IPS-18c (cell line): ENCODE data around the gene TCEAL8.
A peak's percentile ranks its signal among the peaks of the same experiment; 100 is the strongest.
"Not testable (repeated sequence)": the region's sequence is repeated elsewhere in the genome, so short reads cannot be mapped to it uniquely, and the experiment has no call there.

Experiments used
- H3K4me3 ChIP-seq: 2 replicates; pipeline ENCODE4 v1.7.0; 2013; ENCODE audit warnings: low read depth, mild to moderate bottlenecking, low read length, moderate library complexity; ENCODE audit not compliant: insufficient read depth
- H3K9me3 ChIP-seq: one replicate; pipeline ENCODE4 v1.6.1; 2013; ENCODE audit warnings: mild to moderate bottlenecking, low read length, moderate library complexity; ENCODE audit not compliant: control insufficient read depth, insufficient read depth

The TCEAL8 gene, protein sequence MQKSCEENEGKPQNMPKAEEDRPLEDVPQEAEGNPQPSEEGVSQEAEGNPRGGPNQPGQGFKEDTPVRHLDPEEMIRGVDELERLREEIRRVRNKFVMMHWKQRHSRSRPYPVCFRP

DNA sequence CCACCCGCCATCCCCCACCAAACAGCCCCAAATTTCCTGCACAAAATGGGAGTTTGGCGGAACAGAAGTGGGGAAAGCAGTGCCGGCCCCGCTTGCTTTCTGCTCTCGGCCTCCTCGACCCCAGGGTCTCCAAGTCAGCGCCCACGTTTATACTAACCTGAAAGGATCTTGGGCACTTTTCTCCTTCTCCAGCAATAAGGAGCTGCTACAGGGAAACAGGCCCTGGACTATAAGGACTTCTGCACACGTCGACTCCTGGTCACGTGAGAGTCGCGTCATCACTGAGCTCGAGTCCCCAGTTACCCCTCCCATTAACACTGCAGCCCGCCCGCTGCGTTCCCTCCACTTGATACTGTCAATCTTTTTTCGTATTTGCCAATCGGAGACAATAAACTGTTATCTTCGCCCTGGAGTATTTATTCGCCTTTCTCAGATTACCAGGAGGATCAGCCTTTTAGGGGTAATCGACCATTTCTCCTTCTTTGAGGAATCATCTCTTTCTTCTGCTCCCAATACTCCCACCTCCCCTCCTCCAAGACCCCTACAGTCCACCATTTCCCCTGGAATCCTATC is at the start of gene TCEAL8:
Gene TCEAL8 (minus strand): TSS at position 235 of the 573 bp plus-strand sequence. CDS start 1,176 bp downstream, outside the sequence.
- H3K9me3 ChIP-seq, result no peaks in the 10 kb centered on the region
- H3K4me3 ChIP-seq, result peak within 1 kb of the TSS; percentile 68

DNA sequence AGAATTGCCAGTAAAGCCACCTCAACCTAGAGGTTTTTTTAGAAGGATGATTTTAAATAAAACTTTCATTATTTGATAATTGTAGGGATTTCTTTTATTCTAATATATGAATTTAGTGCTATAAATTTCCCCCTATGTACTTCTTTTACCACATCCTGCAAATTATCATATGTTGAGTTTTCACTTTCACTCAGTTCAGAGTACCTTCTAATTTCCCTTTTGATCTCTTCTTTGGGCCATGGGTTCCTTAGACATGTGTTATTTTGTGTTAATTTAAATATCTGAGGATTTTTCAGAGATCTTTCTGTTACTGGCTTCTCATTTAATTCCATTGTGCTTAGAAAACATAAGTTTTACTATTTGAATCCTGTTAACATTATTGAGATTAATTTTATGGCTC is 49.8 kb upstream of the TCEAL8 start:
- Histone ChIP-seq H3K4me3 (no peak overlapping the region), H3K9me3 (no peaks in the 10 kb centered on the region)

DNA sequence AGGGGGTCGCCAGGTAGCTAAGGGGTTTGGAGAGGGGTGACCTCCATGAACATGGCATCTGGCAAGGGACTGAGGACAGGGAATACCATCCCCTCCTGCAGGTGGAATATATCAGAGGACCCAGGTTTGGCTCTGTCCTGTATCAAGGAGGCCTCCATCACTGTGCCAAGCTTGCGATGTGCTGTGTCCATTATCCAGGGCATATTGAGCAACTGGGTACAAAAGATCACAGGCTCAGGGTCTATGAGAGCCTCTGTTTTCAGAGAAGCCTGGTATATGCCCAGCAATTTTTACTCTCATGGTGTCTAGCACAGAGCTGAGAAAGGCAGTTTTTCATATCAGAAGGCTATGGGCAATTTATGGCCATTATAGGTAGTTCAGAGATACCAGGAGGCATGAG is 38.2 kb upstream of the TCEAL8 start:
- H3K4me3 ChIP-seq, result no peak overlapping the region
- no peaks in the 10 kb centered on the region for H3K9me3 ChIP-seq

DNA sequence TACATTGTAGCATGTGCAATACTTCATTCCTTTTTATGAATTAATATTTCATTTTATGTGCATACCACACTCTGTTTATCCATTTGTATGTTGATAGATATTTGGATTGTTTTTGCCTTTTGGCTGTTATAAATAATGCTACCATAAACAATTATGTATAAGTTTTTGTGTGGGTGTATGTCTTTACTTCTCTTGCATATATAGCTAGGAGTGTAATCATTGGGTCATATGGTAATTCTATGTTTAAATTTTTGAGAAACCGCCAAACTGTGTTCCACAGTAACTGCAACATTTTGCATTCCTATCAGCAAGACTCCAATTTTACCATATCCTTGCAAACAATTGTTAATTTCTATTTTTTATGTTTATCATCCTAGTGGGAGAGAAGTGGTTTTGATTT is 24.7 kb upstream of the TCEAL8 start:
- Histone ChIP-seq H3K4me3 (no peak overlapping the region), H3K9me3 (no peaks in the 10 kb centered on the region)

DNA sequence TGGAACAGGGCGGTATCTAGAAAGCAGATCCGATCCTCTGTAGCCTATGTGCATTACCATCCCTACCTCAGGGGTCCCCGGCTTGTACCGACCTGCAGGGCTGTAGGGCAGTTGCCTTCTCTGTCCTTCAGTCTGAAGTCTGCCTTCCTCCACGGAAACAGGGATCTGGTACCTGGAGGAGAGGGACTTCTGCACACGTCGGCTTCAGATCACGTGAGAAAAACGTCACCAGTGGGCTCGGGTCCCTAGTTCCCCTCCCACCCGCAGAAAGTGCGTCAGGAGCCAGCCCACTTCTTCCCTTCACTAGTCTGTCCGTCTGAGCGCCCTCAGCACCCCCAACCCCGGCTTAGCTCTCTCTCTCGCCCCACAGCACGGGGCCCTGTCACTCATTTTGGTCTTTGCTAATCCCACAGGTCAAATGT is 21.6 kb upstream of the TCEAL8 start, which contains the start of gene TCEAL5:
Gene TCEAL5 (minus strand): TSS at position 170 of the 422 bp plus-strand sequence. CDS start 2,187 bp downstream, outside the sequence.
- Histone ChIP-seq H3K4me3 (peak within 1 kb of the TSS; percentile 36), H3K9me3 (no peaks in the 10 kb centered on the region)

DNA sequence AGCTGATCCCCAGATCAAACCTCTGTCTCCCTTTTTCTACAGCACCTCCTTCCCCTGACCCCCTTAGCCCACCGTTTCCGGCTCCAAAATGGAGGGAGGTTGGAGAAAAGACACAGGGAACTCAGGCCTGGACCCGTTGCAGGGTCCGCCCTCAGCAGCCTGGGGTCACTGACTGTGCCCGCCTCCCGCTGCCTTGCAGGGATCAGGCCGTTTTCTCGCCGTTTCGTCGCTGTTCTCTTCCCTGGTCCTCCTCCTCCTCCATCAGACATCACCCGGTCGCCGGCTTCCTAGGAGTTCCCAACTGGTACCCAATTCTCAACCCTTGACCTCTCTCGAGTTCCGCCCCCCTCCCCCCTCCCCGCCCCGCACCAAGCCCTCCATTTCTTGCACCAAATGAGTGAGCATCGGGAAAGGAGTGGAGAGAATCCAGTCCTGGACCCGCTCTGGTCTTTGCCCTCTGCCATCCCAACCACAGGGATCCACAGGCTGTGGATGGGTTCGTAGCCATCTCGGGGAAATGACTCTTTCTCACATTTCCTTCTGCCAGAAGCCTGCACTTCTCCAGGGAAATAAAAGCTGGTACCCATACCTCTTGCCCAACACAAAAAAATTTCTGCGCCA is 21.1 kb upstream of the TCEAL8 start:
- H3K4me3 ChIP-seq, result peak overlapping the region; percentile 36

DNA sequence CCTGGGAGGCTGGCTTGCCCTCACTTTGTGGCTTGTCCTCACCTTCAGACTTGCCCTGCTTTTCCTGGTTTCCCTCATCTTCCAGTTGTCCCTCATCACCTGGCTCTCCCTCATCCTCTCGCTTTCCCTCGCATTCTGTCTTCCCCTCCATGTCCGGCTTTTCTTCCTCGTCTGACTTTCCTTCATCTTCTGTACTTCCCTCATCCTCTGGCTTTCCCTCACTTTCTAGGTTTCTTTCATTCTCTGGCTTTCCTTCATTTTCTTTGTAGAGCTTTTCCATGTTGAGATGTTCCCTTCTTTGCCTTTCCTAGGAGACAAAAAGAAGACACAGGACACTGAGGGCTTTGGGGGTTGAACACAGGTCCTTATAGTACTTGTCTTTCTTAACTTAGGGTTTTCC is 19.3 kb upstream of the TCEAL8 start:
- H3K9me3 ChIP-seq, result no peaks in the 10 kb centered on the region
- no peak overlapping the region for H3K4me3 ChIP-seq

More for the DNA sequence above, 21.1 kb upstream of the TCEAL8 start:
- no peaks in the 10 kb centered on the region for H3K9me3 ChIP-seq

DNA sequence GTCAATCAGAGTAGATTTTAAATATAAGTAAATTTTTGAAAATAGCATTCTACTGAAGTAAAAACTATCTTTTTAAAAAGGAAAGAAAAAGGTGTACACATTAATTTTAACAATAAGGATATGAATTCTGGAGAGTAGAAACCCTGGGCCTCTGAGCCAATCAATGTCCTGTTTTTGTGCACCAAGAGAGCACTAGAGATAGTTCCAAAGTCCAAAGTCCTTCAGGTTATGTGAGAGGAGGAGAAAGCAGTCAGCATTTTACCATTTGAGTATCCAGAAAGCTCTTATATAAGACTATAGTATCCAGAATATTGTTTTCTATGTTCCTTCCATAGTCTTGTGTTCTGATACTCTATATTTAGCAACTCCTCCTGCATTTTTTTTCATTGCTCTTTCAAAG is 3.3 kb upstream of the TCEAL8 start:
- Histone ChIP-seq H3K4me3 (no peak overlapping the region), H3K9me3 (no peaks in the 10 kb centered on the region)

DNA sequence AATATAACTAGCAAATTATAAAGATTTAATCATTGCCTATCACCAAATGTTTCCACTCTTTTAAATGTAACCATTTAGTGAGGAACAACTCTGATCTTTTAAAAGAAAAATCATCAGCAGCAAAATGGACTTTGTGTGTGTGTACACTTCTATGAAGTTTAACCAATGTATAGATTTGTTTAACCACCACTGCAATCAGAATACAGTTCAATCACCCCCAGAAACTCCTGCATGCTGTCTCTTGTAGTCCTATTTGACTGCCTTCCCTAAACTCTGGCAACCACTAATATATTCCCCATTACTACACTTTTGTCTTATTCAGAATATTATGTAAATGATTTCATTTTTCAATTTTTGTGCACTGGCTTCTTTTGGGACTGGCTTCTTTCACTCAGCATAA is 1.7 kb upstream of the TCEAL8 start:
- Histone ChIP-seq H3K9me3 (no peaks in the 10 kb centered on the region), H3K4me3 (no peak overlapping the region)

DNA sequence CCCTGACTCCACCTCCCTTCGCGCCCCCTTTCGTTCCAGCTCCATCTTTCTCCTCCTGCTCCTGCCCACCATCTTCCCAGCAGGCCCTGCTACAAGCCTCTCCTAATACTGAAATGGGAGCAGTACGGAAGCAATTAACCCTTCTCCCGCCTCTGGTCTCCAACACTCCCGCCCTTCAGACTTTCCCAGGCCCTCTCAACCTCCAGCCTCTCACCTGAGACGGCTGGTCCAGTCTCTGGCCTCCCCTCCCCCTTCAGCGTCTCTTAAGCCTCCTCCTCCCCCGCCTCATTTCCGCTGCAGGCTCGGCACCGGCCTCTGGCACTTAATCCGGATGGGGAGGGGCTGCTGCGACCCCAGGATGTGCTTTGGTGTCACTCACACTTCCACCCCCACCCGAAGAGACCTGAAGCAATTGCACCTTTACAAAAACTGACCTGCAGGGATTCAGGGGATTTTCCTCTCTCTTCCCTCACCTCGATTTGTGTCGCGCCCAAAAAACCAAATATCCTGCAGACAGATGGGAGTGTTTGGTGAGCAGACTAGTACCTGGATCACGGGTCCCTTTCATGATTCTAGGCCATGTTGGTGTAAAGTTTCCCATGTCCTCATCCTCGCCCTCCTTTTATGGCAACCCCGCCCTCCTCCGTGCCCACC is 657 bp downstream of the TCEAL8 start:
- H3K9me3 ChIP-seq, result no peaks in the 10 kb centered on the region
- H3K4me3 ChIP-seq, result peak overlapping the region; percentile 68

DNA sequence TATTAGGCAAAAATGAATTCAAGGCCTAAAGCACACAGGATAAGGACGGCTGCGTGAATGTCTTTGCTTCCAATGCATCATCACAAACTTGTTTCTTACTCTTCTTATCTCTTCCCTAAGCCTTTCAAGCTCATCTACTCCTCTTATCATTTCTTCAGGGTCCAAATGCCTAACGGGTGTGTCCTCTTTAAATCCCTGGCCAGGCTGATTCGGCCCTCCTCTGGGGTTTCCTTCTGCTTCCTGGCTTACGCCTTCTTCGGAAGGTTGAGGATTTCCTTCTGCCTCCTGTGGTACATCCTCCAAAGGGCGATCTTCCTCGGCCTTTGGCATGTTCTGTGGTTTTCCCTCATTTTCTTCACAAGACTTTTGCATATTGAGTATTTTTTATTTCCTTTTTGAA is 1.3 kb downstream of the TCEAL8 start:
- Histone ChIP-seq H3K4me3 (peak overlapping the region; percentile 68), H3K9me3 (no peaks in the 10 kb centered on the region)

DNA sequence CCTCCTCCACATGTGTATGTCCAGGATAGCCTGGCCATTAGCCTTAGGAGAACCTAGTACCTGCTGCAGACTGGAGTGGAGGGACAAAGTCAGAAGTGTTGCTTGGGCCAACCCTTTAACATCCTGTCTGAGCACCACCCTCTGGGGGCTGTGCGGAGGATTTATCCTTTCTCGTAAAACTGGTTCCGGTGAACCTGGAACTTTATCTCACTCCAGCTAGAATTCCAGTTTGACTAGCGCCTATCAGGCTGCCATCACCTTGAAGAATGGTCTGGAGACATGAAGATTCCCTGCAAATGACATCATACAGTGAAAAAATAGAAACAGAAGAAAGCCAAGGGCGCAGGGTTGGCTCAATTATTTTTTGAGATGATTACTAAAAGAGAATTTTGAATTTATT is 4.0 kb downstream of the TCEAL8 start:
- no peaks in the 10 kb centered on the region for H3K9me3 ChIP-seq
- H3K4me3 ChIP-seq, result no peak overlapping the region

DNA sequence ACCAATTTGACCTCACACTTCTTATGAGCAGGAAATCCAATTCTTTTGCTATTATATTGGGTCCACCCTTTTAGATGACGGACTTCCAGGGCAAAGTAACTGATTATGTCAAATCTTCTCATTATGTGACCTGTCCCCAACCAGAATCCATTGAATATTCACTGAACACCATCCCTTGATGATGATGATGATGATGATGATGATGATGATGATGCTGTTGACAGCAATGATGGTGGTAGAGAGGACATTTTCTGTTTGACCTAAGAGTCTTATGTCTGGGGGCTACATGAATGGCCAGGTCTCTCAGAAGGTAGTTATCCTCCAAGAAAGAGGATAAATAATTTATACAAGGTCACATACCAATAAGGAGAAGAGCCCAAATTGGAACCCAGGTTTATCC is 5.2 kb downstream of the TCEAL8 start:
- H3K4me3 ChIP-seq, result no peak overlapping the region
- no peaks in the 10 kb centered on the region for H3K9me3 ChIP-seq

DNA sequence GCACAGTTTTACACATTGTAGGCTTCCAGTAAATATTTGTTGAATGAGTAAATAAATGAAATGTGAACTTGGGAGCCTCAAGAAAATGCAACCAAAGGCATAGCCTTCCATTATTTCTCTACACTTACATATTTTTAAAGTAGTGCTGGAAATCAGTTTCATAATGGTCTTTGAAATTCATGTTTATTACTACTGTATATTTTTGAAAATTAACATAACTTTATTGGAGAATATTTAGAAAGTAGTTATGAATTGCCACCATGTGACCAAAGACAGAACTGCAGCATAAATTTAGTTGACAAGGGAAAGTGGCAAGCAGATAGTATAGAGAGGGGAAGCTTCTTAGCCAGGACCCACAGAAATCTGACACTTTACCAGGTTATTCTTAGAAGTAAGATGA is 6.4 kb downstream of the TCEAL8 start:
- Histone ChIP-seq H3K9me3 (no peaks in the 10 kb centered on the region), H3K4me3 (no peak overlapping the region)

DNA sequence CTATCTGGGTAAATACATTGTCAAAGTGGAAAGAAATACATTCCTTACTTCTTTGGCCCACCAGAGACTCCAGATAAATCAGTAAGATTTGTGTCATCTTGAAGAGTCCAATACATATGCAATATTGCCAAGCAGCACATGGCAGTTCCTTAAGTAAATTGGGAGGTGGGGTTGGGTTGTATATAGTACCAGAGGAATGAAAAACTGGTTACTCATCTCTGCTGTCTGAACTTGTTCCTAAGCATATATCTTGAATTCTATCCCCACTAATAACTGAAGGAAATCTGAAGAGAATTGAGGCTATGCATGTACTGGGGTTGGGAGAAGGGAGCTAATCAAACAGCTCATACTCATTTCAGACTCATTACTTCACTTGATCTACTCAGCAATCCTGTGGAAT is 14.8 kb downstream of the TCEAL8 start:
- H3K9me3 ChIP-seq, result no peaks in the 10 kb centered on the region
- no peak overlapping the region for H3K4me3 ChIP-seq

DNA sequence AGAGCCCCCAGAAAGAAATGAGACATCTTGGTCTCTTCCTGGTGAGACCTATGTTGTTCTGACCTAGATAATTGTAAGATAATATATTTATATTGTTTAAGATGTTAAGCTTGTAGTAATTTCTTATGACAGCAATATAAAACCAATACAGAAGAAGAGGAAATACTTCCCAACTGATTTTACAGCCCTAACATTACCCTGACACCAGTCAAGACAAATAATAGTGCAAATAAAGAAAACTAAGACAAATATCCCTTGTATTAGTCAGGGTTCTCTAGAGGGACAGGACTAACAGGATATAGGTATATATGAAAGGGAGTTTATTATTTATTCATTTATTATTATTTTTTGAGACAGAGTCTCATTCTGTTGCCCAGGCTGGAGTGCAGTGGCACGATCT is 18.7 kb downstream of the TCEAL8 start:
- Histone ChIP-seq H3K9me3 (no peaks in the 10 kb centered on the region), H3K4me3 (no peak overlapping the region)

DNA sequence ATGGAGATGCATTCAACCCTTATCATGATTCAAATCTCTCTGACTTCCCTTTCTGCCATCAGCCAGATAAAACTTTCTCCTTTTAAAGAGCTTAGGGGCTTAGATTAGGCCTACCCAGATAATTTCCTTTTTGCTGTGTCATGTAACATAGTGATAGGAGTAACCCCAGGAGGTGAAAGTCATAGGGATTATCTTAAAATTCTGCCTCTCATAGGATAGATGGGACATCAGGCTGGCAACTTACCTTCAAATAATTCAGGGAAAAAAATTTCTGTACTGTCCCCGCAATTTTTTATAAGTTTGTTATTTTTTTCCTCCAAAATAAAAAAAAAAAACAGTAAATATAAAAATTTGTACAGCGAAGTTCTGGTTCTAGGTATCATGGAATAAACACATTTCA is 19.3 kb downstream of the TCEAL8 start:
- not testable (repeated sequence) for H3K4me3 ChIP-seq, H3K9me3 ChIP-seq

DNA sequence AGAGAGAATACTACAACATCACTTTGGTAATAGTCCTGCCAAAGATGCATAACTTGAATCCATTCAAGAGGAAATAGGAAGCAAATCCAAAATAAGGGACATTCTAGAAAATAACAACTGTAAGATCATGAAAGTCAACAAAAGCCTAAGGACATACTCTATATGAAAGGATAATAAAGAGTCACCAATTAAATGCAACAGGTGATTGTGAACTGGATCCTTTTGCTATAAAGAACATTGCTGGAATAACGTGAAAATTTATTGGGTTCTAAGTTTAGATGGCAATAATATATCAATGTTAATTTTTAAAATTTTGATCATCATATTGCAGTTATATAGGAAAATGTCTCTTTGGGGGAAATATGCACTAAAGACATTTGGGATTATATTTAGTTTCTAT is 20.1 kb downstream of the TCEAL8 start:
- Histone ChIP-seq H3K9me3 (no peaks in the 10 kb centered on the region), H3K4me3 (no peak overlapping the region)
